HEK293 (cell line): ENCODE results near the gene TMEM203.

Experiments used
- BCL11A ChIP-seq: fragments of 450-650 bp; formaldehyde crosslinking; IDR thresholded peaks from 2 replicates; pipeline ENCODE4 v1.5.1; 2016; ENCODE audit warnings: low read depth, missing biosample characterization, missing genetic modification characterization
- HOXC10 ChIP-seq: sonication (generic); formaldehyde crosslinking; IDR thresholded peaks from 2 replicates; pipeline ENCODE4 v1.8.1; 2023; ENCODE audit warnings: mild to moderate bottlenecking, missing genetic modification reagents
- PRDM1 ChIP-seq: fragments of 450-650 bp; formaldehyde crosslinking; IDR thresholded peaks from 2 replicates; pipeline ENCODE4; 2016; ENCODE audit warnings: missing biosample characterization, missing genetic modification characterization
- ZBTB21 ChIP-seq: fragments of 450-650 bp; formaldehyde crosslinking; IDR thresholded peaks from 2 replicates; pipeline ENCODE4 v1.5.1; 2017; ENCODE audit warnings: missing biosample characterization, missing genetic modification characterization
- ZNF266 ChIP-seq: fragments of 450-650 bp; formaldehyde crosslinking; IDR thresholded peaks from 2 replicates; pipeline ENCODE4 v1.5.1; 2016; ENCODE audit warnings: missing biosample characterization, missing genetic modification characterization, low read depth
- ZNF362 ChIP-seq: fragments of 450-650 bp; formaldehyde crosslinking; IDR thresholded peaks from 2 replicates; pipeline ENCODE4 v1.5.1; 2016; ENCODE audit warnings: missing biosample characterization, missing genetic modification characterization
- ZNF404 ChIP-seq: fragments of 450-650 bp; formaldehyde crosslinking; IDR thresholded peaks from 2 replicates; pipeline ENCODE4 v1.5.1; 2017; ENCODE audit warnings: missing biosample characterization, missing genetic modification characterization
- ZNF426 ChIP-seq: fragments of 450-650 bp; formaldehyde crosslinking; IDR thresholded peaks from 2 replicates; pipeline ENCODE4 v1.5.1; 2017; ENCODE audit warnings: missing biosample characterization, missing genetic modification characterization, mild to moderate bottlenecking, inconsistent platforms, moderate library complexity
- ZNF514 ChIP-seq: fragments of 450-650 bp; formaldehyde crosslinking; IDR thresholded peaks from 2 replicates; pipeline ENCODE4 v1.5.1; 2016; ENCODE audit warnings: missing biosample characterization, missing genetic modification characterization
- ZNF529 ChIP-seq: fragments of 450-650 bp; formaldehyde crosslinking; IDR thresholded peaks from 2 replicates; pipeline ENCODE4 v1.5.1; 2017; ENCODE audit warnings: missing genetic modification characterization, missing biosample characterization; ENCODE audit not compliant: insufficient replicate concordance
- ZNF560 ChIP-seq: fragments of 450-650 bp; formaldehyde crosslinking; IDR thresholded peaks from 2 replicates; pipeline ENCODE4 v1.5.1; 2017; ENCODE audit warnings: missing biosample characterization, missing genetic modification characterization, borderline replicate concordance
- ZNF571 ChIP-seq: fragments of 450-650 bp; formaldehyde crosslinking; IDR thresholded peaks from 2 replicates; pipeline ENCODE4 v1.5.0; 2017; ENCODE audit warnings: missing biosample characterization, missing genetic modification characterization
- ZNF585B ChIP-seq: fragments of 450-650 bp; formaldehyde crosslinking; IDR thresholded peaks from 2 replicates; pipeline ENCODE4 v1.5.1; 2016; ENCODE audit warnings: missing biosample characterization, missing genetic modification characterization
- ZNF645 ChIP-seq: fragments of 450-650 bp; formaldehyde crosslinking; IDR thresholded peaks from 2 replicates; pipeline ENCODE4; 2016; ENCODE audit warnings: missing biosample characterization, missing genetic modification characterization
- ZNF776 ChIP-seq: fragments of 450-650 bp; formaldehyde crosslinking; IDR thresholded peaks from 2 replicates; pipeline ENCODE4 v1.5.0; 2017; ENCODE audit warnings: missing biosample characterization, missing genetic modification characterization, borderline replicate concordance
- ZSCAN4 ChIP-seq: fragments of 450-650 bp; formaldehyde crosslinking; IDR thresholded peaks from 2 replicates; pipeline ENCODE4 v1.5.1; 2017; ENCODE audit warnings: missing biosample characterization, missing genetic modification characterization
- TF ChIP-seq, protein P1 (sequence below): fragments of 450-650 bp; formaldehyde crosslinking; IDR thresholded peaks from 2 replicates; pipeline ENCODE4 v1.5.1; 2017; ENCODE audit warnings: missing biosample characterization, missing genetic modification characterization
- TF ChIP-seq, protein P2 (sequence below): fragments of 450-650 bp; formaldehyde crosslinking; IDR thresholded peaks from 2 replicates; pipeline ENCODE4 v1.5.1; 2017; ENCODE audit warnings: missing biosample characterization, mild to moderate bottlenecking, missing genetic modification characterization, moderate library complexity
- TF ChIP-seq, protein P3 (sequence below): fragments of 450-650 bp; formaldehyde crosslinking; IDR thresholded peaks from 2 replicates; pipeline ENCODE4 v1.5.1; 2016; ENCODE audit warnings: missing biosample characterization, missing genetic modification characterization, low read depth
- TF ChIP-seq, protein P4 (sequence below): fragments of 450-650 bp; formaldehyde crosslinking; conservative IDR thresholded peaks from 2 replicates; pipeline ENCODE4 v1.5.1; 2016; ENCODE audit warnings: low read depth, missing biosample characterization, missing genetic modification characterization
- TF ChIP-seq, protein P5 (sequence below): fragments of 450-650 bp; formaldehyde crosslinking; IDR thresholded peaks from 2 replicates; pipeline ENCODE4 v1.5.1; 2016; ENCODE audit warnings: missing biosample characterization, missing genetic modification characterization

TMEM203 gene

GRCh38 chr9:137236238-137236935 is 30.9 kb upstream of the TMEM203 start (continued):
- TF ChIP-seq ZNF571 (tag by site-specific recombination) (no peak), HOXC10 (CRISPR knock-in tag) (no peak), PRDM1 (tag by site-specific recombination) (no peak), ZNF426 (tag by site-specific recombination) (no peak), ZNF585B (tag by site-specific recombination) (no peak), ZNF362 (tag by site-specific recombination) (no peak), ZNF514 (no peak), BCL11A (tag by site-specific recombination) (no peak), ZBTB21 (tag by site-specific recombination) (no peak), ZNF776 (no peak), ZNF645 (tag by site-specific recombination) (0 out of 2 replicates have a peak, but pooled peaks have one; percentile 22), ZNF529 (tag by site-specific recombination) (no peak), ZSCAN4 (tag by site-specific recombination) (no peak), ZNF266 (tag by site-specific recombination) (no peak), ZNF404 (tag by site-specific recombination) (no peak), ZNF560 (tag by site-specific recombination) (no peak)
- TF ChIP-seq, protein P1, sequence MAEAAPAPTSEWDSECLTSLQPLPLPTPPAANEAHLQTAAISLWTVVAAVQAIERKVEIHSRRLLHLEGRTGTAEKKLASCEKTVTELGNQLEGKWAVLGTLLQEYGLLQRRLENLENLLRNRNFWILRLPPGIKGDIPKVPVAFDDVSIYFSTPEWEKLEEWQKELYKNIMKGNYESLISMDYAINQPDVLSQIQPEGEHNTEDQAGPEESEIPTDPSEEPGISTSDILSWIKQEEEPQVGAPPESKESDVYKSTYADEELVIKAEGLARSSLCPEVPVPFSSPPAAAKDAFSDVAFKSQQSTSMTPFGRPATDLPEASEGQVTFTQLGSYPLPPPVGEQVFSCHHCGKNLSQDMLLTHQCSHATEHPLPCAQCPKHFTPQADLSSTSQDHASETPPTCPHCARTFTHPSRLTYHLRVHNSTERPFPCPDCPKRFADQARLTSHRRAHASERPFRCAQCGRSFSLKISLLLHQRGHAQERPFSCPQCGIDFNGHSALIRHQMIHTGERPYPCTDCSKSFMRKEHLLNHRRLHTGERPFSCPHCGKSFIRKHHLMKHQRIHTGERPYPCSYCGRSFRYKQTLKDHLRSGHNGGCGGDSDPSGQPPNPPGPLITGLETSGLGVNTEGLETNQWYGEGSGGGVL (tag by site-specific recombination), result peak; percentile 68
- TF ChIP-seq, protein P2, sequence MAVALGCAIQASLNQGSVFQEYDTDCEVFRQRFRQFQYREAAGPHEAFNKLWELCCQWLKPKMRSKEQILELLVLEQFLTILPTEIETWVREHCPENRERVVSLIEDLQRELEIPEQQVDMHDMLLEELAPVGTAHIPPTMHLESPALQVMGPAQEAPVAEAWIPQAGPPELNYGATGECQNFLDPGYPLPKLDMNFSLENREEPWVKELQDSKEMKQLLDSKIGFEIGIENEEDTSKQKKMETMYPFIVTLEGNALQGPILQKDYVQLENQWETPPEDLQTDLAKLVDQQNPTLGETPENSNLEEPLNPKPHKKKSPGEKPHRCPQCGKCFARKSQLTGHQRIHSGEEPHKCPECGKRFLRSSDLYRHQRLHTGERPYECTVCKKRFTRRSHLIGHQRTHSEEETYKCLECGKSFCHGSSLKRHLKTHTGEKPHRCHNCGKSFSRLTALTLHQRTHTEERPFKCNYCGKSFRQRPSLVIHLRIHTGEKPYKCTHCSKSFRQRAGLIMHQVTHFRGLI (tag by site-specific recombination), result peak; percentile 49; the same call in 1 of the 2 replicates
- TF ChIP-seq, protein P3, sequence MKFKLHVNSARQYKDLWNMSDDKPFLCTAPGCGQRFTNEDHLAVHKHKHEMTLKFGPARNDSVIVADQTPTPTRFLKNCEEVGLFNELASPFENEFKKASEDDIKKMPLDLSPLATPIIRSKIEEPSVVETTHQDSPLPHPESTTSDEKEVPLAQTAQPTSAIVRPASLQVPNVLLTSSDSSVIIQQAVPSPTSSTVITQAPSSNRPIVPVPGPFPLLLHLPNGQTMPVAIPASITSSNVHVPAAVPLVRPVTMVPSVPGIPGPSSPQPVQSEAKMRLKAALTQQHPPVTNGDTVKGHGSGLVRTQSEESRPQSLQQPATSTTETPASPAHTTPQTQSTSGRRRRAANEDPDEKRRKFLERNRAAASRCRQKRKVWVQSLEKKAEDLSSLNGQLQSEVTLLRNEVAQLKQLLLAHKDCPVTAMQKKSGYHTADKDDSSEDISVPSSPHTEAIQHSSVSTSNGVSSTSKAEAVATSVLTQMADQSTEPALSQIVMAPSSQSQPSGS (tag by site-specific recombination), result no peak
- TF ChIP-seq, protein P4, sequence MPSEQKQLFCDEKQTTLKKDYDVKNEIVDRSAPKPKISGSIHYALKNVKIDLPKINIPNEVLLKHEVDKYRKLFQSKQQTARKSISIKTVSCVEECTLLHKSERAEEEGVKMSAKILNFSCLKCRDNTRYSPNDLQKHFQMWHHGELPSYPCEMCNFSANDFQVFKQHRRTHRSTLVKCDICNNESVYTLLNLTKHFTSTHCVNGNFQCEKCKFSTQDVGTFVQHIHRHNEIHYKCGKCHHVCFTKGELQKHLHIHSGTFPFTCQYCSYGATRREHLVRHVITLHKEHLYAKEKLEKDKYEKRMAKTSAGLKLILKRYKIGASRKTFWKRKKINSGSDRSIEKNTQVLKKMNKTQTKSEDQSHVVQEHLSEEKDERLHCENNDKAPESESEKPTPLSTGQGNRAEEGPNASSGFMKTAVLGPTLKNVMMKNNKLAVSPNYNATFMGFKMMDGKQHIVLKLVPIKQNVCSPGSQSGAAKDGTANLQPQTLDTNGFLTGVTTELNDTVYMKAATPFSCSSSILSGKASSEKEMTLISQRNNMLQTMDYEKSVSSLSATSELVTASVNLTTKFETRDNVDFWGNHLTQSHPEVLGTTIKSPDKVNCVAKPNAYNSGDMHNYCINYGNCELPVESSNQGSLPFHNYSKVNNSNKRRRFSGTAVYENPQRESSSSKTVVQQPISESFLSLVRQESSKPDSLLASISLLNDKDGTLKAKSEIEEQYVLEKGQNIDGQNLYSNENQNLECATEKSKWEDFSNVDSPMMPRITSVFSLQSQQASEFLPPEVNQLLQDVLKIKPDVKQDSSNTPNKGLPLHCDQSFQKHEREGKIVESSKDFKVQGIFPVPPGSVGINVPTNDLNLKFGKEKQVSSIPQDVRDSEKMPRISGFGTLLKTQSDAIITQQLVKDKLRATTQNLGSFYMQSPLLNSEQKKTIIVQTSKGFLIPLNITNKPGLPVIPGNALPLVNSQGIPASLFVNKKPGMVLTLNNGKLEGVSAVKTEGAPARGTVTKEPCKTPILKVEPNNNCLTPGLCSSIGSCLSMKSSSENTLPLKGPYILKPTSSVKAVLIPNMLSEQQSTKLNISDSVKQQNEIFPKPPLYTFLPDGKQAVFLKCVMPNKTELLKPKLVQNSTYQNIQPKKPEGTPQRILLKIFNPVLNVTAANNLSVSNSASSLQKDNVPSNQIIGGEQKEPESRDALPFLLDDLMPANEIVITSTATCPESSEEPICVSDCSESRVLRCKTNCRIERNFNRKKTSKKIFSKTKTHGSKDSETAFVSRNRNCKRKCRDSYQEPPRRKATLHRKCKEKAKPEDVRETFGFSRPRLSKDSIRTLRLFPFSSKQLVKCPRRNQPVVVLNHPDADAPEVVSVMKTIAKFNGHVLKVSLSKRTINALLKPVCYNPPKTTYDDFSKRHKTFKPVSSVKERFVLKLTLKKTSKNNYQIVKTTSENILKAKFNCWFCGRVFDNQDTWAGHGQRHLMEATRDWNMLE (tag by site-specific recombination), result no peak
- TF ChIP-seq, protein P5, sequence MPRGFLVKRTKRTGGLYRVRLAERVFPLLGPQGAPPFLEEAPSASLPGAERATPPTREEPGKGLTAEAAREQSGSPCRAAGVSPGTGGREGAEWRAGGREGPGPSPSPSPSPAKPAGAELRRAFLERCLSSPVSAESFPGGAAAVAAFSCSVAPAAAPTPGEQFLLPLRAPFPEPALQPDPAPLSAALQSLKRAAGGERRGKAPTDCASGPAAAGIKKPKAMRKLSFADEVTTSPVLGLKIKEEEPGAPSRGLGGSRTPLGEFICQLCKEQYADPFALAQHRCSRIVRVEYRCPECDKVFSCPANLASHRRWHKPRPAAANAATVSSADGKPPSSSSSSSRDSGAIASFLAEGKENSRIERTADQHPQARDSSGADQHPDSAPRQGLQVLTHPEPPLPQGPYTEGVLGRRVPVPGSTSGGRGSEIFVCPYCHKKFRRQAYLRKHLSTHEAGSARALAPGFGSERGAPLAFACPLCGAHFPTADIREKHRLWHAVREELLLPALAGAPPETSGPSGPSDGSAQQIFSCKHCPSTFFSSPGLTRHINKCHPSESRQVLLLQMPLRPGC (tag by site-specific recombination), result 0 out of 2 replicates have a peak, but pooled peaks have one; percentile 17
